ENCODE data around the gene POLR3H. TPM values are rescaled to one million over a fixed set of nuclear protein-coding genes. Genes with fewer than 3 reads are reported as not detected.
A peak's percentile ranks its signal among the peaks of the same experiment; 100 is the strongest.

The POLR3H gene
- total and polyA plus RNA-seq, 10 of the 15 experiments (the other 5 are each of a cell fraction or from before 2014, with no cell fraction given): 3.5 to 62.7 (median 24.6) TPM

DNA sequence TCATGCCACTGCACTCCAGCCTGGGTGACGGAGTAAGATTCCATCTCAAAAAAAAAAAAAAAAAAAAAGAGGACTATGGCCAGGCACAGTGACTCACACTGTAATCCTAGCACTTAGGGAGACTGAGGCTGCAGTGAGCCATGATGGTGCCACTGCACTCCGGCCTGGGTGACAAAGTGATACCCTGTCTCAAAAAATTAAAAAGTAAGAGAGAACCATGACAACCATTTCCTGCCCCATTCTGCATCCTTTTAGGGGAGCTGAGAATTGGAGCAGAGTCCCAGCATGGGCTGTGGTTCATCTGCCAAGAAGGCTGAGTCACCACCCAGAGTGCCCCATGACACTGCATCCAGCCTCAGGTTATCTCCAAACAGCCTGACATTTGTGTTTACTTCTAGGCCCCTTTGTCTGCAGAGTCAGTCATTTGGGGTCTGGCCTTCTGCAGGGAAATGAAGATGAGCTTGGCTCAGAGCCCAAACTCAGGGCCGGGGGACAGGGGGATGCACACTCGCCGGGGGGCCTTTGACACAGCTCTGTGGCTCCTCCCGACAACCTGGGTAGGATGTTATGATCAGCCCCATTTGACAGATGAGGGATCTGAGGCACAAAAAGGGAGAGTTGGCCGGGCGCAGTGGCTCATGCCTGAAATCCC is 21.3 kb upstream of the POLR3H start:
- Histone ChIP-seq H2AFZ (ENCODE audit: control insufficient read depth, low read depth, low read length) (no peak overlapping the region), H3K4me1 (ENCODE audit: control insufficient read depth, insufficient read depth, low read length) (no peaks in the 10 kb centered on the region), H3K36me3 (ENCODE audit: control insufficient read depth in 2 of 2, insufficient read depth in 2 of 2, low read length in 1 of 2) (no peaks in the 10 kb centered on the region), H4K20me1 (ENCODE audit: control insufficient read depth, insufficient read depth) (no peaks in the 10 kb centered on the region), H3K4me3 (no peak overlapping the region), H3K27me3 (replicated peaks in 1 of 2; ENCODE audit: control insufficient read depth in 2 of 2, insufficient read depth in 2 of 2, low read length in 1 of 2) (peaks cover 0 to 5% of the 10 kb centered on the region in 2 experiments; a peak in 2 of 4 replicates), H3K9ac (ENCODE audit: control insufficient read depth, insufficient read depth, low read length) (no peak overlapping the region), H3K79me2 (ENCODE audit: control insufficient read depth, insufficient read depth, low read length) (no peaks in the 10 kb centered on the region), H3K4me2 (ENCODE audit: control insufficient read depth, insufficient read depth) (no peak overlapping the region), H3K9me3 (replicated peaks; ENCODE audit: control insufficient read depth, insufficient read depth, low read length) (no peaks in the 10 kb centered on the region), H3K27ac (ENCODE audit: control insufficient read depth, insufficient read depth) (no peak overlapping the region)
- BruUV-seq (replicated peaks): no TSS peak
- ATAC-seq: peak; percentile 44; the same call in 2 of the 3 replicates
- 62% methylated on average over 7 of the region's 8 CpGs for WGBS (ENCODE audit: insufficient coverage, insufficient replicate concordance, low lambda C conversion rate, missing lambda C conversion rate)
- CTCF ChIA-PET: interaction anchor here (0.9 kb wide), 1 partner anchor 29 kb away, joined by 5 read pairs; no protein-coding TSS in a partner anchor
- DNase-seq (ENCODE audit: low read depth, low spot score): no peak
- SMC1A ChIA-PET (ENCODE audit: uncharacterized antibody, unreplicated experiment): no interaction called here
- POLR2A ChIA-PET: interaction anchor here (0.7 kb wide), 3 partner anchors 24 to 347 kb away, joined by 3 to 4 read pairs (median 4); partner anchors contain the start of gene PMM1
- intact Hi-C loops (cut with micrococcal nuclease; ENCODE audit: unreplicated experiment): no loop called here
- FAIRE-seq: no peak
- RAD21 ChIA-PET (ENCODE audit: unreplicated experiment): no interaction called here
- in situ Hi-C loops (cut with MboI): no loop called here
- no peak for TF ChIP-seq MYC (IDR thresholded peaks at IDR 0.05; ENCODE audit: insufficient read depth, insufficient read length, insufficient replicate concordance, low read length, severe bottlenecking)
- no peak for TF ChIP-seq BMI1 (IDR thresholded peaks at IDR 0.05; ENCODE audit: borderline replicate concordance)
- TF ChIP-seq GABPA (IDR thresholded peaks at IDR 0.05; ENCODE audit: low read depth): no peak
- no peak for TF ChIP-seq PRDM15 (CRISPR knock-in tag; IDR thresholded peaks at IDR 0.05)
- TF ChIP-seq SP1 (IDR thresholded peaks at IDR 0.05; ENCODE audit: low read depth, low read length): no peak
- no peak for TF ChIP-seq SREBF1 (IDR thresholded peaks at IDR 0.05; ENCODE audit: low read length)
- no peak for TF ChIP-seq STAT1 (conservative IDR thresholded peaks at IDR 0.05)
- no peak for TF ChIP-seq PBX3 (IDR thresholded peaks at IDR 0.05; ENCODE audit: insufficient replicate concordance, low read depth, low read length)
- TF ChIP-seq ZBTB4 (CRISPR knock-in tag; IDR thresholded peaks at IDR 0.05): no peak
- TF ChIP-seq HDGF (IDR thresholded peaks at IDR 0.05): no peak
- TF ChIP-seq RELA (IDR thresholded peaks at IDR 0.05; ENCODE audit: borderline replicate concordance, partially characterized antibody): no peak
- no peak for TF ChIP-seq ASH2L (IDR thresholded peaks at IDR 0.05; ENCODE audit: borderline replicate concordance, low read depth)

All from GM12878 (cell line).